Measurements from ENCODE around the gene KLRC4. TPM values are rescaled to one million over a fixed set of nuclear protein-coding genes. Genes with fewer than 3 reads are reported as not detected.
A peak's percentile ranks its signal among the peaks of the same experiment; 100 is the strongest.
"Not testable (repeated sequence)": the region's sequence is repeated elsewhere in the genome, so short reads cannot be mapped to it uniquely, and the experiment has no call there.

KLRC4 gene
- total and polyA plus RNA-seq, 12 donors: 0.67 to 0.90 TPM; not detected in 10

- ATAC-seq (no peak), DNase-seq (no peak)
- intact Hi-C loops (cut with DNase I): no loop called here
- peak overlapping the region in 1 of 10 donors; percentile 38 for H3K27ac ChIP-seq
- H3K4me1 ChIP-seq: no peaks in the 10 kb centered on the region
- H3K36me3 ChIP-seq: no peaks in the 10 kb centered on the region
- H3K4me3 ChIP-seq: peak overlapping the region in 1 of 10 donors; percentile 7
- H3K27me3 ChIP-seq: no peaks in the 10 kb centered on the region
- H3K9me3 ChIP-seq: peaks cover 0 to 16% (median 5%) of the 10 kb centered on the region in 11 donors
- 89 to 95% methylated on average over 4 of the region's 4 CpGs for WGBS, 2 donors
- no peak for TF ChIP-seq CTCF (IDR thresholded peaks at IDR 0.05)
Observed at GRCh38 chr12:10381928-10382628, 27.5 kb downstream of the KLRC4 start.

GRCh38 chr12:10378737-10379136 lies 30.8 kb downstream of the KLRC4 start:
- H3K27me3 ChIP-seq; intact Hi-C loops (cut with DNase I); H3K27ac ChIP-seq; DNase-seq; H3K4me1 ChIP-seq; H3K9me3 ChIP-seq; H3K4me3 ChIP-seq; H3K36me3 ChIP-seq; ATAC-seq: not testable (repeated sequence)
- 87 to 89% methylated on average over 2 of the region's 2 CpGs for WGBS, 2 donors

- WGBS, 2 donors: 92 to 96% methylated on average over 3 of the region's 3 CpGs
- Histone ChIP-seq H3K4me3 (no peak overlapping the region), H3K9me3 (no peaks in the 10 kb centered on the region), H3K36me3 (no peaks in the 10 kb centered on the region), H3K27ac (peak overlapping the region in 1 of 10 donors; percentile 18), H3K27me3 (no peaks in the 10 kb centered on the region), H3K4me1 (peaks cover 0 to 32% (median 0%) of the 10 kb centered on the region in 9 donors)
- DNase-seq (no peak), ATAC-seq (no peak)
- no peak for TF ChIP-seq CTCF (IDR thresholded peaks at IDR 0.05)
- intact Hi-C loops (cut with DNase I): no loop called here
Observed at GRCh38 chr12:10374624-10375018, 34.9 kb downstream of the KLRC4 start.

- no peak for TF ChIP-seq CTCF (IDR thresholded peaks at IDR 0.05)
- ATAC-seq (peak in 6 of 8 donors; percentile 39 to 72 (median 64)), DNase-seq (peak in 1 of 2 donors; percentile 33)
- Histone ChIP-seq H3K9me3 (no peaks in the 10 kb centered on the region), H3K36me3 (no peaks in the 10 kb centered on the region), H3K27ac (peak overlapping the region in 2 of 10 donors; percentile 22 to 33), H3K27me3 (no peaks in the 10 kb centered on the region), H3K4me1 (peaks cover 0 to 32% (median 0%) of the 10 kb centered on the region in 9 donors), H3K4me3 (no peak overlapping the region)
- intact Hi-C loops (cut with DNase I): no loop called here
- 26 to 58% methylated on average over 1 of the region's 1 CpG for WGBS, 2 donors
Observed at GRCh38 chr12:10372559-10372958, 37.0 kb downstream of the KLRC4 start.

- H3K36me3 ChIP-seq; H3K27me3 ChIP-seq; H3K4me3 ChIP-seq; DNase-seq; H3K9me3 ChIP-seq; ATAC-seq; intact Hi-C loops (cut with DNase I): not testable (repeated sequence)
- Histone ChIP-seq H3K27ac (peak overlapping the region in 2 of 10 donors; percentile 22 to 33), H3K4me1 (peaks cover 0 to 34% (median 0%) of the 10 kb centered on the region in 9 donors)
- 71 to 78% methylated on average over 6 of the region's 6 CpGs for WGBS, 2 donors
Observed at GRCh38 chr12:10371893-10372535, 37.5 kb downstream of the KLRC4 start.
